ENCODE data around the gene NMT2.

- TF ChIP-seq CTCF (IDR thresholded peaks at IDR 0.05; ENCODE audit: low read depth, low read length) (no peak), EZH2phosphoT487 (IDR thresholded peaks at IDR 0.05; ENCODE audit: low read depth) (no peak)
These were observed 46.8 kb downstream of the NMT2 start for GRCh38 chr10:15121707-15122106.
